DMS 273 (cell line): Measurements from ENCODE around the gene AUTS2.
A peak's percentile ranks its signal among the peaks of the same experiment; 100 is the strongest.

Experiments
- DNase-seq: peaks from one replicate; lab custom pipeline; 2025; ENCODE audit not compliant: unreplicated experiment; lab: John Stamatoyannopoulos, UW

The AUTS2 gene

GRCh38 chr7:69880840-69881239 lies 282.6 kb downstream of the AUTS2 start:
- DNase-seq = peak; percentile 70

- DNase-seq = no peak
Measured at GRCh38 chr7:69882269-69882668, 284.0 kb downstream of the AUTS2 start.

- DNase-seq = peak; percentile 32
Measured at GRCh38 chr7:69883399-69883891, 285.2 kb downstream of the AUTS2 start.

GRCh38 chr7:69885431-69885830 lies 287.2 kb downstream of the AUTS2 start:
- DNase-seq = peak; percentile 23

- DNase-seq = no peak
Measured at GRCh38 chr7:69889338-69889975, 291.2 kb downstream of the AUTS2 start.

DNA sequence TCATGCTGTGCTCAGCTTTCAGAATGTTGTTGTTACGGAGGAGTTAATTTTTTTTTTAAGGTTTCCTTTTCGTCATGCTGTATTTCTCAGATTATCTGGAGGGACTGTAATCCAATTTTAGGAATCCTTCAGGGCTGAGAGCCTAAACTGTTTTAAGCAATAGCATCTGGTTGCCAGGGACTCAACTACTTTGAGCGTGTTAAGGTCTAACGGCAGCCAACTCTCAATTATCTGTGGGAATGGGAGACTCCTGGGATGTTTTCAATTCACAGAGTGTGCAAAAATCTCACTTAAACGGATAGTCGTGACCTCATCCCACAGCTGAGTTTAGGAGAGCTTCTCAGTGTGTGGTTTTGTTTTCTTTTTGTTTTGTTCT lies 291.7 kb downstream of the AUTS2 start:
- DNase-seq = no peak

DNA sequence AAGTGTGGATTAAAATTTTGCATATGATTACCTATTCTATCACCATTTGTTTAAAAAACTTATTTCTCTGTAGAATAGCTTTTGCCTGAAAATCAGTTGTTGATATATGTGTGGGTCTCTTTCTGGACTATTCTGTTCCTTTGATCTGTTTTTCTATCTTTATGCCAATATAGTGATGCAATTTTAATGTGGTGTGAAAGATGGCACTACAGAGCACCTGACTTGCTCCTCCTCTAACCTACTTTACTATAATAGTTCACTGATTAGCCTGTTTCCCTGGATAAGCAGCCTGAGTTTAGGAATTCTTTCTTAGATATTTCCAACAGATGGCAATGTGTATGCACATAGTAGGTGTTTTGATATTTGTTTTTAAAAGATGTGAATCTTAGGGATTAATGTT lies 294.5 kb downstream of the AUTS2 start:
- no peak for DNase-seq

- DNase-seq = peak; percentile 52
Measured at GRCh38 chr7:69893906-69894305, 295.6 kb downstream of the AUTS2 start.

DNA sequence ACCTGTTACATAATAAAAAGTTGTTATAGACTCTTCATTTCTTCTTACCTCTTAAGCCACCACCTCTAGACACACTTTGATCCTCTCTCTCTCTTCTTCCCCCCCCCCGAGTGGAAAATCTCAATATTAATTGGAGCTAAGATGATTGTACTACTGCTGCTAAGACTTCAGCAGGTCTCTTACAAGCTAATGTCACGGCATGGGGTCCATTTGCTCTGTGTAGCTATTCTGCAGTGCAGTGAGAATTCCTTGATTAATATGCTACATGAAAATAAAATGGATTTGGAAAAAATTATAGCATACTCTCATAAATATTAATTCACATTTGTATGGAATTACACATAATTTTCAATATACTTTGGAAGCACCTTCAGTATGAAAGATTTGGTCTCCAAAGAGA lies 297.2 kb downstream of the AUTS2 start:
- DNase-seq = no peak

DNA sequence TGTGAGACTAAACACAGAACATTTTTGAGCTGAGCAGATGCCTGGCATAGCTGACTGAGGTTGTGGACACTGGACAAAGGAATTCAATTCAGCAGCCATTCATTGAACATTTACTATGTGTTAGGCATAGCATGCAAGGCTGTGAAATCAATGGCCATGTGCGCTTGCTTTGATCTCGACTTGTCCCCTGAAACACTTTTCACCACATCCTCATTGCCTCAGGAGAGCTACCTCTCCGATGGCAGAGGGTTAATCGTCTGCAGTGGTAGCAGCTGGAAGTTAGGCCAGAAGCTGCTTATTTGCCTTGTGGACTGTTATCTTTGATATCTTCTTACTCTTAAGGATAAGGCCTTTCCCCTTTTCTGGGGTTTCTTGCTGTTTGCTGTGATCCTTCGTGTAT lies 297.8 kb downstream of the AUTS2 start:
- no peak for DNase-seq

- DNase-seq = no peak
Measured at GRCh38 chr7:69898189-69898588, 299.9 kb downstream of the AUTS2 start.

- DNase-seq = no peak
Measured at GRCh38 chr7:69903410-69903809, 305.1 kb downstream of the AUTS2 start.

DNA sequence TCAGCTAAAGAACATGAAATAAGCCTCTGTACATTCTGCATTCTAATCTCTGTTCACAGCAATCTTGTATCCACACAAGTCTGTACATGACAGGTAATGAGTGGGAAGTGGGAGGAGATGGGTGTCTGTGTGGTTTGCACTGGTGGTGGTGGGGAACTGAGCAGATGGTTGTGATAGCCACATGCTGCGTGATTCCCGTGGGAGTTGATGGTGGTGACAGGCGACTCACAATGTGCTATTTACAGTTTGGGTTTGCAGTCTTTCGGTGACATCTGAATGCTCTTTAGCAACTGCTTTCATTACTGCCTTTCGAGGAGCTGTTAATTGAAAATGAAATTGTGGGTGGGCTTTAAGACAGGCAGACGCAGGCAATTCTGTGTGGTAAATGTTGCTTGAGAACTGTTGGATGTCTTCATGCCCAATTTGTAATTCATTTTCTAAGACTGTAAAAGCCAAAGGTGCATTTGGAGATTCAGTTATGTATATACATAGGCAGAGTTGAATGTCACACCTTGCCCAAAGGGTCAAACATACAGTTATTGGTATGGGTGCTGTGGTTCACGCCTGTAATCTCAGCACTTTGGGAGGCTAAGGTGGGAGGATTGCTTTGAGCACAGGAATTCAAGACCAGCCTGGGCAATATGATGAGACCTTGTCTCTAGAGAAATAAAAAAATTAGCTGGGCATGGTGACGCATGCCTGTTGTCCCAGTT lies 308.2 kb downstream of the AUTS2 start:
- peak; percentile 62 for DNase-seq

- DNase-seq = no peak
Measured at GRCh38 chr7:69907720-69908119, 309.4 kb downstream of the AUTS2 start.

DNA sequence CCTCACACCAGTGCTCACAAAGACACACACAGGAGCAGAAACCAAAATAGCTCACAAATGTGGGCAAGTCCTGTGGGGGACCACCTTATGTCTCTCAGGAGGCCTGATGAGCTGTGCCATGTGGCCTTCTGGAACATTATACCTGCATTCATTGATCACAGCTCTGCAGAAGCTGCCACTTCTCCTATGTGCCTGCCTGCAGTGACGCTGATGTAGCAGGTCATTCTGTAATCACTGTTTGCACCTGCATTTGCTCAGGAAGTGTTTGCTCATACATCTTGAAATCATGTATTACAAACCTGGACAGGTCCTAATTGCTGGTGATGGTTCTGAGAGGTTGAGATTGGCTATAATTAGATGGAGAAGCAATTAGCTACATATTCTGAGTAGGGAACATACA lies 310.2 kb downstream of the AUTS2 start:
- no peak for DNase-seq

- DNase-seq = no peak
Measured at GRCh38 chr7:69910150-69910549, 311.9 kb downstream of the AUTS2 start.

GRCh38 chr7:69911337-69911736 lies 313.1 kb downstream of the AUTS2 start:
- no peak for DNase-seq

DNA sequence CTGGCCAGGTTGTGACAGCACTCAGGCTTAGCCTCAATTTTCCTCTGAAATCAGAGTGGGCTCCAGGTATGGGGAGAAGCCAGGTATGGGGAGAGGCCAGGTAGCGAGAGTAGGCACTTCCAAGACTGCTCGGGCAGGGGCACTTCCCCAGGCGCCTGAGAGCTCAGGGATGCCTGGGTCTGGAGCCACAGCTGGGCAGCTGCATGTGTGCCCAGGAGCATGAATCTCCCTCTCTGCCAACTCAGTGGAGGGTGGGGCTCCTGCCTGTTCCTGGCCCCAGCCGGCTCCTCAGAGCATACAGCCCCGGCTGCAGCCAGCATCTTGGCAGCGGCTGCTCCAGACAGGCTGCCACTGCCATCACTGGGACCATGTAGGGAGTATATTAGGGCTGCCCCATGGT lies 313.9 kb downstream of the AUTS2 start:
- DNase-seq = no peak

DNA sequence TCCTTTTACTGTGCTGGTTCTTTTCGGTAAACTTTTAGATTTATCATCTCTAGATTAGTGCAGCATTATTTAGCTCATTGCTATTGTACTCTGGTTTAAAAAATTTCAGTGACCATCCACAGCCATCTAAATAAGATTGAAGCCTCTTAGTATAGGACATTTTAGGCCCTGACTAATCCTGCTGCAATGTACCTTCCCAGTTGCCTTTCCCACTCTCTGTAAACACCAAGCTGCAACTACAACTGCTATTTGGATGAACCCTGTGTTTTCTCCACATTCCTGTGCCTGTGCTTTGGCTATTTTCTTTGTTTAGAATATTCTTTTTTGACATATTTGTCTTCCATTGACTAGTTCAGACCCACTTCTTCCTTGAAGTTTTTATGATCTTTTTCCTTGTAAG lies 314.6 kb downstream of the AUTS2 start:
- DNase-seq = no peak

GRCh38 chr7:69919426-69920111 lies 321.3 kb downstream of the AUTS2 start:
- DNase-seq = no peak

GRCh38 chr7:69920797-69921196 lies 322.5 kb downstream of the AUTS2 start:
- DNase-seq = no peak
